Brain microvascular endothelial cell (primary cell): ENCODE data around the gene USP17L10.
"Not testable (repeated sequence)": the region's sequence is repeated elsewhere in the genome, so short reads cannot be mapped to it uniquely, and the experiment has no call there.

Experiments used
- DNase-seq: peaks from one replicate; pipeline ENCODE4 v3.0.0-alpha.2; 2020
- H3K27ac ChIP-seq: fragments of 250-450 bp; sonication (Bioruptor Pico); 2 replicates; pipeline ENCODE4 v1.5.1; 2020; ENCODE audit warnings: mild to moderate bottlenecking, moderate library complexity
- H3K27me3 ChIP-seq: fragments of 250-450 bp; sonication (Bioruptor Pico); replicated peaks from 2 replicates; pipeline ENCODE4 v1.5.1; 2020; ENCODE audit warnings: mild to moderate bottlenecking
- H3K36me3 ChIP-seq: fragments of 250-450 bp; sonication (Bioruptor Pico); replicated peaks from 2 replicates; pipeline ENCODE4 v1.5.1; 2020; ENCODE audit warnings: mild to moderate bottlenecking
- H3K4me3 ChIP-seq: 2 replicates; pipeline ENCODE4 v1.5.1; 2011; ENCODE audit warnings: low read depth, mild to moderate bottlenecking, control low read depth, low read length, moderate library complexity
- in situ Hi-C: cut with HindIII; loops from 2 replicates; pipeline ENCODE4 v1.10.0; 2017; ENCODE audit warnings: low sequenced_read_pairs, low pct_ligation_motif_present

Gene USP17L10

GRCh38 chr4:9257824-9258223, 47.4 kb downstream of the USP17L10 start, which contains the start of gene USP17L20:
USP17L20 (plus strand) TSS chr4:9258124; CDS start chr4:9258124, 0 bp downstream.
- H3K36me3 ChIP-seq, H3K4me3 ChIP-seq, H3K27me3 ChIP-seq, in situ Hi-C loops, H3K27ac ChIP-seq, DNase-seq: not testable (repeated sequence)
